Measurements from ENCODE around the gene ADCY10. TPM values are rescaled to one million over a fixed set of nuclear protein-coding genes. Genes with fewer than 3 reads are reported as not detected.

ADCY10 gene
- total and polyA plus RNA-seq, 9 of the 15 experiments (the other 6 are each of a cell fraction or from before 2014, with no cell fraction given) = 0.08 to 0.86 (median 0.22) TPM

- no peak for TF ChIP-seq ATF7 (IDR thresholded peaks at IDR 0.05)
- TF ChIP-seq ZNF592 (IDR thresholded peaks at IDR 0.05) = peak; percentile 65
- no peak for TF ChIP-seq HBP1 (CRISPR knock-in tag; IDR thresholded peaks at IDR 0.05)
- TF ChIP-seq NEUROD1 (IDR thresholded peaks at IDR 0.05; ENCODE audit: borderline replicate concordance, low read depth, low read length, partially characterized antibody) = no peak
- no peak for TF ChIP-seq MAX (CRISPR knock-in tag; IDR thresholded peaks at IDR 0.05)
- peak; percentile 33; the same call in 1 of the 2 replicates for TF ChIP-seq EP400 (IDR thresholded peaks at IDR 0.05)
- peak; percentile 15 for TF ChIP-seq HDAC3 (IDR thresholded peaks at IDR 0.05; ENCODE audit: borderline replicate concordance, partially characterized antibody)
- no peak for TF ChIP-seq THAP12 (CRISPR knock-in tag; IDR thresholded peaks at IDR 0.05)
- no peak for TF ChIP-seq BRF2 (IDR thresholded peaks at IDR 0.05; ENCODE audit: borderline replicate concordance, insufficient read depth, insufficient read length)
- no peak for TF ChIP-seq NCOA1 (IDR thresholded peaks at IDR 0.05; ENCODE audit: low read depth)
- peak; percentile 18; the same call in 1 of the 2 replicates for TF ChIP-seq MBD2 (IDR thresholded peaks at IDR 0.05; ENCODE audit: borderline replicate concordance, low read depth)
- TF ChIP-seq DACH1 (IDR thresholded peaks at IDR 0.05; ENCODE audit: partially characterized antibody) = no peak
- no peak for TF ChIP-seq SMAD3 (CRISPR knock-in tag; conservative IDR thresholded peaks at IDR 0.05)
- TF ChIP-seq ZNF232 (CRISPR knock-in tag; IDR thresholded peaks at IDR 0.05) = no peak
- 0 out of 2 replicates have a peak, but pooled peaks have one; percentile 42 for TF ChIP-seq HMBOX1 (IDR thresholded peaks at IDR 0.05)
- TF ChIP-seq SLC30A9 (CRISPR knock-in tag; IDR thresholded peaks at IDR 0.05) = no peak
- TF ChIP-seq EGR1 (conservative IDR thresholded peaks at IDR 0.05) = no peak
- no peak for TF ChIP-seq ETS2 (tag; IDR thresholded peaks at IDR 0.05; ENCODE audit: borderline replicate concordance, poor library complexity, severe bottlenecking)
- no peak for TF ChIP-seq SIRT6 (IDR thresholded peaks at IDR 0.05; ENCODE audit: low read depth, low read length)
Observed at GRCh38 chr1:167829868-167830267, 84.1 kb downstream of the ADCY10 start (continued).
